GM21381 (cell line): ENCODE measurements around the gene RAB6B.
A peak's percentile ranks its signal among the peaks of the same experiment; 100 is the strongest.

Source experiments
- ATAC-seq: cut with Tn5 transposase; IDR thresholded peaks from one replicate; pipeline ENCODE4 v1.9.1; 2021; ENCODE audit warnings: mild to moderate bottlenecking, moderate library complexity; ENCODE audit not compliant: unreplicated experiment

Gene RAB6B

DNA sequence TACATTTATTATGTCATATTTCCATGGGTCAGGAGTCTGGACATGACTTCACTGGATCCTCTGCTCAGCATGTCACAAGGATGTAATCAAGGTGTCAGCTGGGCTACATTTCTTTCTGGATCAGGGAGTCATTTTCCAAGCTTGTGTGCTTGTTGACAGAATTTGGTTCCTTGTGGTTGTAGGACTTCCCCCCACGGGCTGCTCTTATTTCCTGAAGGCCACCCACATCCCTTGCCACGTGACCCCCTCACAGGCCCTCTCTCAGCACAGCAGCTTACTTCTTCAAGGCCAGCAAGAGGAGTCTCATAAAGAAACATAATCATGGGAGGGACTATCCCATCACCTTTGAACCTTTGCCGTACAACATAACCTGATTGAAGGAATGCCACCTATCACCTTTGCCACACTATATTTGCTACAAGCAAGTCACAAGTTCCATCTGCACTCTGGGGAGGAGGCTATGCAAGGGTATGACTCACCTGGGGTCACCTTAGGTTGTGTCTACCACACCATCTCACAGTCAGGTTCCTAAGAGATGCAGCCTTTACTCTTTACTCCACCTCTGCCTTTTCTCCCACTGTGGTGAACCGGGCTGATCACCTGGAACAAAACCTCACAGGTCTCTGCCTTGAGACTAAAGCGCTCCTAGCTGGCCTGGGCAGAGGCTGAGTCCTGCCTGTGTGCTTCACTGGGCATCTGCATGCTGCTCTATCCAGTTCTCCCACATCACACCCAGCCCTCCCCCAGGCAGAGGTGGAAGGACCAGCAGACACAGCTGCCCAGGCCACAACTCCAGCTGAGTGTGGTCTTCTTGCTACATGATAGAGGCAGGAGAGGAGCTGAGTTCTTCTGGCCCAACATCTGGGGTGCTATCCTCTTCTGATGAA is 13.5 kb downstream of the RAB6B start:
- ATAC-seq, result no peak

DNA sequence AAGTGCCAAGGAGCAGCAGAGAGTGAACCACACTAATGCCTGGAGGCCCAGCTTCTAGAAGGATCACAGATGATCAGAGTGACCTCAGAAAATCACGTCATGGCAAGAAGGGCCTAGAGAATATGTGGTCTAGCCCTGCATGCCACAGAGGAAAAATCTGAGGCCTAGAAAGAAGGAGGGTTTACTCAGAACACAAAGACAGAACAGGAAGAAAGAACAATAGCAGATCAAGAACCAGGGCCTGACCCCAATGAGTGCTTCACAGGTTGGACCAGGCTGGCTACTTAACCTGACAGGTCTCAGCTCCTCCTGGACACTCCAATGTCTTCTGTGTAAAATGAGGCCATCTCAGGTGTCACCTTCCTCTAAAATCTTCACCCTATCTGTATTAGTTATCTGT is 14.2 kb downstream of the RAB6B start:
- ATAC-seq, result no peak

GRCh38 chr3:133880886-133881455 is 14.7 kb downstream of the RAB6B start:
- no peak for ATAC-seq

DNA sequence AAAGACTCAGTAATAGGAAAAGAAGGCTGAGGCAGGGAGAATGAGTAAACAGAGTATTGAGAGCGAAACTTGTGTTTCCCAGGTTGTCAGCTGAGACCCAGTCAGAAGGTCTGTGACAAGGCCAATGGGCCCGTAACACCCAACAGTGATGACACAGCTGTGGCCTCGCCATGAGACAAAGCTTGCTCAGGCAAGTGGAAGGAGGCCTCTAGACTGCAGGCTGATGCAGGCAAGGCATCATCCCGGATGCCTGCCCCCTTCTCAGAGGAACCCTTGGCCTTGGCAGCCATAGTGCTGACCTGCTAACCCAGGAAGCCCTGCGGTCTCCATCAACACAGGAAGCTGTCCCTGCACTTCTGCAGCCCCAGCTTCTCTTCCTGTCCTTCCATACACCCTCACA is 15.4 kb downstream of the RAB6B start:
- peak; percentile 51 for ATAC-seq

DNA sequence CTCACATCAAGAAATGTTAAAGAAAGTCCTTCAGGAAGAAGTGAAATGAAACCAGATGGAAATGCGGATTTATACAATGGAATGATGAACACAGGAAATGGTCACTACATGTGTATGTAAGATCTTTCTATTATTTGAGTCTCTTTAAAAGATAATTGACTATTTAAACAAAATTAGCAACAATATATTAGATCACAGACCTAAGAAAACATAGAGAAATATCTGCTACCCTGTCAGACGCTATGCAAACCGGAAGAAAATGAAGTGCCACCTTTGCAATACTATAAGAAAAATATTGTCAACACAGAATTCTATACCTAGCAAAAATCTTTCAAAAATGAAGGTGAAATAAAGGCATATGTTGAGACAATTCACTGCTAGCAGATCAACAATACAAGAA is 17.2 kb downstream of the RAB6B start:
- ATAC-seq, result no peak

GRCh38 chr3:133877221-133877620 is 18.5 kb downstream of the RAB6B start:
- no peak for ATAC-seq

DNA sequence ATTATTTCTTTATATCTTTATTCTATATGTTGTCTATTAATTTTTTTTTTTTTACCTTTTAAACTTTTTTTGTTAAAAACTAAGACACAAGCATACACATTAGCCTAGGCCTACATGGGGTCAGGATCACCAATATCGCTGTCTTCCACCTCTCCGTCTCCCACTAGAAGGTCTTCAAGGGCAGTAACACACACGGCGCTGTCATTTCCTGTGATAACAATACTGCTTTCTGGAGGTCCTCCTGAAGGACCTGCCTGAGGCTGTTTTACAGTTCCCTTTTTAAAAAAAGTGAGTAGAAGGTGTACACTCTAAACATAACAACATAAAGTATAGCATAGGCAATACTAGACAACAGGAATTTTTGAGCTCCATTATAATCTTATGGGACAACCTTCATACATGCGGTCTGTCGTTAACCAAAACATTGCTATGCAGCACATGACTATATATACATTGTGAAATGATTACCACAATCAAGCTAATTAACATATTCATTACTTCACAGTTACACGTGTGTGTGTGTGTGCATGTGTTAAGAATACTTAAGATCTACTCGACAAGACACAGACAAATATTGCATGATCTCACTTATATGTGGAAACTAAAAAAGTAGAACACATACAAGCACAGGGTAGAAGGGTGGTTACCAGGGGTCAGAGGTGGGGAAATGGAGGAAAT is 20.8 kb downstream of the RAB6B start:
- ATAC-seq, result no peak

DNA sequence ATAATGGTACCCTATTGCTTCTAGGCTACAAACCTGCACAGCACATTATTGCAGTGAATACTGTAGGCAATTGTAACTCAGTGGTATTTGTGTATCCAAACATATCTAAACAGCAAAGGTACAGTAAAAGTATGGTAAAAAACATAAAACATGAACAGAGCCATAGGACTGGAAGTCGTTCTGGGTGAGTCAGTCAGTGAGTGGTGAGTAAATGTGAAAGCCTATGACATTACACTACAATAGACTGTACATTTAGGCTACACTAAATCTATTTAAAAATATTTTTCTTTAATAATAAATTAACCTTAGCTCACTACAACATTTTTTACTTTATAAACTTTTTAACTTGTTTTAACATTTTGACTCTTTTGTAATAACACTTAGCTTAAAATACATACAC is 21.3 kb downstream of the RAB6B start:
- ATAC-seq, result no peak

DNA sequence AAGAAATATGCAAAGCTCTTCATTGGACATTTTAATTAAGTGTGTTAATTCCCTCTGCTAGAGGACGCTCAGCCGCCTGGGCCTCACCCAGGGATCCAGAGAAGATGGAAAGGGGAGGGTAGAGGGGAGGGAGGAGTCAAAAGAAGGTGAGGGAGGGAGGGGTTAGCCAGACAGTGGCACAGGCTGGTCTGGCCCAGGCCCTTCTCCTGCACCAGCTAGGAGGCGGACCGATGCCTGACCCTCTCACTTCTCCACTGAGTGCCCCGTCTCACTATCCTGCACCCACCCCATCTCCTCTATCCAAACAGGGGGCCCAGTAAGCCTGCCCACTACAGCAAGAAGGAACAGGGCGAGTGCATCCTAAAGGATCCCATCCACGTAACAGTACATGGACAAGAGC is 22.9 kb downstream of the RAB6B start:
- no peak for ATAC-seq

DNA sequence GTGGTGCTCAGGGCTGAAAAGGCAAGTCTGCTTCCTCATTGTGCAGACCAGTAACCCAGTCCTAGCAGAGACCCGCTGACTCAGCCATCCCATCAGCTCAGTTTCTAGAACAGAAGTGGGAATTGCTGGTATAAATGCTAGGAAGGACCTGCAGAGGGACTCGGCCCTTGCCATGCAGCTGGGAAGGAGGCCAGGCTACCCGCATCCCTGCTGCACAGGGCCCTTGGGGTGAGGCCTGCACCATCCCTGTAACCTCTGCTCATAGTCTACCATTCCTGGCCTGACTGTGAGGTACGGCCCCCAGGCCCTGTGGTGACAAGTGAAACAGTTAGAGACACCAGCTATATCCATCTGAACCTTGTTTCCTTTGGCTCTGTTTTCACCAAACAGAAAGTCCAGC is 23.5 kb downstream of the RAB6B start:
- ATAC-seq, result no peak

- ATAC-seq, result no peak
These were observed 24.2 kb downstream of the RAB6B start for GRCh38 chr3:133871368-133872090.

- no peak for ATAC-seq
These were observed 24.9 kb downstream of the RAB6B start for GRCh38 chr3:133870822-133871221.

- no peak for ATAC-seq
These were observed 26.1 kb downstream of the RAB6B start for GRCh38 chr3:133869586-133869985.

- ATAC-seq, result no peak
These were observed 26.8 kb downstream of the RAB6B start for GRCh38 chr3:133868758-133869475.

- ATAC-seq, result no peak
These were observed 27.5 kb downstream of the RAB6B start for GRCh38 chr3:133868186-133868585.

GRCh38 chr3:133866141-133866540 is 29.5 kb downstream of the RAB6B start:
- ATAC-seq, result no peak

- no peak for ATAC-seq
These were observed 30.4 kb downstream of the RAB6B start for GRCh38 chr3:133865136-133865855.

DNA sequence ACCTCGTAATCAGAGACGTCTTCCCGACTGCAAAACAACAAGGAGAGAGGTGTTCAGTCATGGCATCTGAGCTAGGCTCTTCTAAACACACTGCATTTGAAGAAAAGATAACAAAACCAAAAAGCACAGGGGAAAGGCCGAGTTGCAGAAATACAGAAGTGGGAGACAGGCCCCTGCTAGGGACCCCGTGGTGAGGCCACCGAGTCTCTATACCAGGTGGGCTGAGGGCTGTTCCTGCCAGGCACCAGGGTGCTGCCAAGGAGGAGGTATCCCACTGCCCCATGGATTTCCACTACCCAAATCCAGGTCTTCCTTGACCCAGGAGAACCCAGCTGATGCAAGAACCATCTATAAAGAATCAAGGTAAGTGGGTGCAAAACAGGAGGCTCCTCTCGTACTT is 31.1 kb downstream of the RAB6B start:
- ATAC-seq, result no peak

DNA sequence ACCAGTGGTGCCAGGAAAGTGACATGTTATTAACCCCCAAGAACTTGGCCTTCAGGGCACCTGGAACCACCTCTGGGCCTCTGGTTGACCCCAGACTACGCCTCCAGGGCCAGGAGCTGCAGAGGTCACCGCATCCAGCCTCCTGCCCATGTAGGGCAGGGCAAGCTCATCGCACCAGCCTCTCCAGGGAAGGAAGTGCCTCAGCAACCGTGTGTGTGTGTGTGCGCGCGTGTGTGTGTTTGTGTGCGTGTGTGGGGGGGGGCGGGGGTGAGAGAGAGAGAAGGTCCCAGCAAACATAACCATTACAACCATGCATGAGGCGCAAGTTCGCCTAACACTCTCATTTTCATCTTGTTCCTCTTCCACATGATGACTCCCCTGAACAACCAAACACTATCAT is 31.8 kb downstream of the RAB6B start:
- no peak for ATAC-seq

DNA sequence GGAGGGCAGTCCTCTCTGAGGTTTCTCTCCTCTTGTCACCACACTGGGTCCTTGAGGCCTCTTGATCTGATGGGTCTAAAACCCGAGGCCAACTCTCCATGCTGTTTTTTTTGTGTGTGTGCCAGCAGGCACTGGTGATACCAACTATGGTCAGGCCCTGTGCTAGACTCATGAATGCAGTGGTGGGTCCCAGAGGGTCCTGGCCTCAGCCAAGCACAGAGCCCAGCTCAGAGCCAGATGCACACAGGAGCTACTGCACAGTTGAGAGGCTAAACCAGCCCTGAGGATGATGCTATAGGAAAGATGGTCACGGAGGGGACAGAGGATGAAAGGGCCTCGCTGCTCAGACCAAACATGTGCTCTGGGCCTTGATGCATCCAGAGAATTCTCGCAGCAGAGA is 33.5 kb downstream of the RAB6B start:
- ATAC-seq, result no peak
